ENCODE measurements around the gene PUS1.

Gene PUS1

DNA sequence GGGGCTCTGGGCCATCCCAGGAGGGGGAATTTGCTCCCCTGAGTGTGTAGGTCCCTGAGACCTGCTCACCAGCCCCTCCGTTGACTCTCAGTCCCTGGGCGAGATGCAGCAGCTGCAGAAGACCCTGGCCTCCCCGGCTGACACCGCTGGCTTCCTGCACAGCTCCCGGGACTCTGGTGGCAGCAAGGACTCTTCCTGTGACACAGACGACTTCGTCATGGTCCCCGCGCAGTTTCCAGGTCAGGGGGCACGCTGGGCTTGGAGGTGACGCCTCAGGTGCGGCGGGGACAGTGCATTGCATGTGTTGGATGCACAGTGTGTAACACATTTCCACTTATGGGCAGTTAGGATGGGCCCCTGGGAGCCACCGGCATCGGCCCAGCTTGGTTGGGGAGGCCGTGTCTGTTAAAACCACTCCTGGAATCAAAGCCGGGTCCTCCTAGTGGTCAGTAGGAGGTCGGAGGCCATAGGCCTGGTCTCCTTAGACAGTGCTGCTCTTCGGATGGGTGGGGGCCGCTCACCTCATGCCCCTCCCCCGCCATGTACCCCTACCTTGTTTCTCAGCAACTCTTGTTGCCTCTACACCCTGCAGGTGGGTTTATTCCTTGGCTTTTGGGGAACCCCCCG is 17.1 kb upstream of the PUS1 start:
- H3K9me3 ChIP-seq (ENCODE audit: low read length), result no peaks in the 10 kb centered on the region
- H2AFZ ChIP-seq (ENCODE audit: low read length), result no peak overlapping the region
- no peaks in the 10 kb centered on the region for H3K4me1 ChIP-seq (ENCODE audit: insufficient read depth, low read length, severe bottlenecking)
- H3K4me3 ChIP-seq (ENCODE audit: low read depth, low read length, poor library complexity, severe bottlenecking), result no peak overlapping the region
- no peaks in the 10 kb centered on the region for H4K20me1 ChIP-seq (ENCODE audit: insufficient read depth, low read length)
- H3K79me2 ChIP-seq (ENCODE audit: insufficient read depth, low read length), result no peaks in the 10 kb centered on the region
- no peaks in the 10 kb centered on the region for H3K27me3 ChIP-seq (ENCODE audit: insufficient read depth, low read length)
- H3F3A ChIP-seq (ENCODE audit: insufficient read depth, low read length), result no peaks in the 10 kb centered on the region
- no peak overlapping the region for H3K4me2 ChIP-seq (ENCODE audit: low read length)
- no peak overlapping the region for H3K9ac ChIP-seq (ENCODE audit: low read length)
- H3K27ac ChIP-seq (ENCODE audit: low read depth, low read length, poor library complexity, severe bottlenecking), result no peak overlapping the region
- TF ChIP-seq CTCF (IDR thresholded peaks at IDR 0.05; ENCODE audit: low read length) (no peak), EZH2 (IDR thresholded peaks at IDR 0.05; ENCODE audit: borderline replicate concordance, low read length) (no peak)
- H3K36me3 ChIP-seq (ENCODE audit: insufficient read depth, low read length), result peaks cover 4% of the 10 kb centered on the region
- H3K9me2 ChIP-seq (ENCODE audit: low read depth, low read length), result no peaks in the 10 kb centered on the region

- Histone ChIP-seq H3K9me3 (ENCODE audit: low read length) (no peaks in the 10 kb centered on the region), H3K27ac (ENCODE audit: low read depth, low read length, poor library complexity, severe bottlenecking) (no peak overlapping the region), H3K9ac (ENCODE audit: low read length) (no peak overlapping the region), H2AFZ (ENCODE audit: low read length) (no peak overlapping the region), H3K4me2 (ENCODE audit: low read length) (no peak overlapping the region), H3K27me3 (ENCODE audit: insufficient read depth, low read length) (no peaks in the 10 kb centered on the region), H3K4me3 (ENCODE audit: low read depth, low read length, poor library complexity, severe bottlenecking) (no peak overlapping the region), H3K79me2 (ENCODE audit: insufficient read depth, low read length) (no peaks in the 10 kb centered on the region), H3K9me2 (ENCODE audit: low read depth, low read length) (no peaks in the 10 kb centered on the region), H3K36me3 (ENCODE audit: insufficient read depth, low read length) (peaks cover 4% of the 10 kb centered on the region), H4K20me1 (ENCODE audit: insufficient read depth, low read length) (no peaks in the 10 kb centered on the region), H3K4me1 (ENCODE audit: insufficient read depth, low read length, severe bottlenecking) (no peaks in the 10 kb centered on the region), H3F3A (ENCODE audit: insufficient read depth, low read length) (no peaks in the 10 kb centered on the region)
- TF ChIP-seq CTCF (IDR thresholded peaks at IDR 0.05; ENCODE audit: low read length), result no peak
- TF ChIP-seq EZH2 (IDR thresholded peaks at IDR 0.05; ENCODE audit: borderline replicate concordance, low read length), result no peak
Observed at GRCh38 chr12:131912518-131913274, 16.4 kb upstream of the PUS1 start.

GRCh38 chr12:131913666-131914065 is 15.4 kb upstream of the PUS1 start:
- Histone ChIP-seq H3K36me3 (ENCODE audit: insufficient read depth, low read length) (peaks cover 4% of the 10 kb centered on the region), H3K4me1 (ENCODE audit: insufficient read depth, low read length, severe bottlenecking) (no peaks in the 10 kb centered on the region), H3K4me2 (ENCODE audit: low read length) (no peak overlapping the region), H3K9me2 (ENCODE audit: low read depth, low read length) (no peaks in the 10 kb centered on the region), H3K27ac (ENCODE audit: low read depth, low read length, poor library complexity, severe bottlenecking) (no peak overlapping the region), H3K9ac (ENCODE audit: low read length) (no peak overlapping the region), H3K79me2 (ENCODE audit: insufficient read depth, low read length) (no peaks in the 10 kb centered on the region), H3K27me3 (ENCODE audit: insufficient read depth, low read length) (no peaks in the 10 kb centered on the region), H2AFZ (ENCODE audit: low read length) (no peak overlapping the region), H4K20me1 (ENCODE audit: insufficient read depth, low read length) (no peaks in the 10 kb centered on the region), H3K4me3 (ENCODE audit: low read depth, low read length, poor library complexity, severe bottlenecking) (no peak overlapping the region), H3K9me3 (ENCODE audit: low read length) (no peaks in the 10 kb centered on the region), H3F3A (ENCODE audit: insufficient read depth, low read length) (no peaks in the 10 kb centered on the region)
- TF ChIP-seq EZH2 (IDR thresholded peaks at IDR 0.05; ENCODE audit: borderline replicate concordance, low read length), result no peak
- no peak for TF ChIP-seq CTCF (IDR thresholded peaks at IDR 0.05; ENCODE audit: low read length)

All from OCI-LY1 (cell line).